PC-3 (cell line): ENCODE measurements around the gene SRGAP1. TPM values are rescaled to one million over a fixed set of nuclear protein-coding genes. Genes with fewer than 3 reads are reported as not detected.

Experiments
- ATAC-seq: fragments of 200-7000 bp; cut with Tn5 transposase; 2 replicates; pipeline ENCODE4 v1.9.1; 2020; ENCODE audit warnings: mild to moderate bottlenecking, moderate library complexity
- BruUV-seq: library from RNA; stranded (reverse); fragments of 400-500 nt; replicated peaks from 2 replicates; lab custom pipeline; 2021; lab: Mats Ljungman, UMichigan
- CTCF ChIA-PET: fragments of 300-600 bp; sonication (Branson Sonifier 250); formaldehyde crosslinking; loops from one replicate; lab custom pipeline; 2022; ENCODE audit warnings: antibody characterized with exemption; lab: Charles Lee
- POLR2A ChIA-PET: fragments of 300-600 bp; sonication (Branson Sonifier 250); formaldehyde crosslinking; loops from one replicate; lab custom pipeline; 2022; ENCODE audit warnings: antibody characterized with exemption; ENCODE audit not compliant: unreplicated experiment; lab: Charles Lee
- DNase-seq: peaks from one replicate; pipeline ENCODE4 v3.0.0-alpha.2; 2015
- H2AFZ ChIP-seq: fragments of 300-600 bp; sonication (generic); 2 replicates; pipeline ENCODE4 v1.6.0; 2016; ENCODE audit warnings: antibody characterized with exemption, low read length
- H3F3A ChIP-seq: fragments of 300-600 bp; sonication (generic); one replicate; pipeline ENCODE4 v1.6.0; 2017; ENCODE audit warnings: antibody characterized with exemption, low read length, control low read depth, mild to moderate bottlenecking; ENCODE audit not compliant: unreplicated experiment
- H3K27ac ChIP-seq: fragments of 300-600 bp; sonication (generic); 2 replicates; pipeline ENCODE4 v1.5.1; 2016; ENCODE audit warnings: mild to moderate bottlenecking, low read length
- H3K27me3 ChIP-seq: fragments of 300-600 bp; sonication (generic); 2 replicates; pipeline ENCODE4 v1.6.1; 2016; ENCODE audit warnings: low read length, mixed read lengths
- H3K36me3 ChIP-seq: fragments of 300-600 bp; sonication (generic); 2 replicates; pipeline ENCODE4 v1.6.1; 2016; ENCODE audit warnings: low read depth, mixed run types, low read length, mixed read lengths
- H3K4me1 ChIP-seq: fragments of 300-600 bp; sonication (generic); 2 replicates; pipeline ENCODE4 v1.5.1; 2016; ENCODE audit warnings: low read length; ENCODE audit not compliant: insufficient read depth
- H3K4me2 ChIP-seq: fragments of 300-600 bp; sonication (generic); 2 replicates; pipeline ENCODE4 v1.6.0; 2016; ENCODE audit warnings: low read length
- H3K4me3 ChIP-seq: fragments of 300-600 bp; sonication (generic); 2 replicates; pipeline ENCODE4 v1.5.1; 2016; ENCODE audit warnings: mild to moderate bottlenecking, low read length, mixed read lengths
- H3K79me2 ChIP-seq: fragments of 300-600 bp; sonication (generic); 2 replicates; pipeline ENCODE4 v1.6.1; 2017; ENCODE audit warnings: low read length, mixed read lengths
- H3K9ac ChIP-seq: fragments of 300-600 bp; sonication (generic); 2 replicates; pipeline ENCODE4 v1.6.0; 2016; ENCODE audit warnings: mild to moderate bottlenecking, low read length
- H3K9me2 ChIP-seq: fragments of 300-600 bp; sonication (generic); replicated peaks from 2 replicates; pipeline ENCODE4 v1.6.1; 2016; ENCODE audit warnings: mixed run types, low read length, mixed read lengths
- H3K9me3 ChIP-seq: fragments of 300-600 bp; sonication (generic); 2 replicates; pipeline ENCODE4 v1.6.1; 2016; ENCODE audit warnings: low read length, mixed read lengths
- H4K20me1 ChIP-seq: fragments of 300-600 bp; sonication (generic); 2 replicates; pipeline ENCODE4 v1.6.1; 2016; ENCODE audit warnings: low read length, mixed read lengths
- EZH2 ChIP-seq: fragments of 300-600 bp; sonication (generic); IDR thresholded peaks from one replicate; pipeline ENCODE4 v1.6.1; 2017; ENCODE audit warnings: antibody characterized with exemption, mild to moderate bottlenecking, low read length; ENCODE audit not compliant: unreplicated experiment
- EZH2phosphoT487 ChIP-seq: fragments of 300-600 bp; sonication (generic); IDR thresholded peaks from 2 replicates; pipeline ENCODE4 v1.6.1; 2018; ENCODE audit warnings: mild to moderate bottlenecking, antibody characterized with exemption, low read length, borderline replicate concordance
- intact Hi-C: fragments of 100-400 bp; cut with micrococcal nuclease; formaldehyde crosslinking; loops from 2 replicates; pipeline ENCODE4 v1.9.0; 2023
- total RNA-seq: library from RNA; depleted of rRNA; stranded (reverse); fragments of >200 nt; gene quantifications from 2 replicates; pipeline ENCODE4 v1.2.3, GENCODE V29; 2014
- TF ChIP-seq, protein P1 (sequence below): fragments of 300-600 bp; sonication (generic); conservative IDR thresholded peaks from 2 replicates; pipeline ENCODE4 v1.5.1; 2017; ENCODE audit warnings: antibody characterized with exemption, low read depth, mild to moderate bottlenecking, low read length

The SRGAP1 gene
- total RNA-seq, 1 experiment from 2014 or later = 11.0 TPM

DNA sequence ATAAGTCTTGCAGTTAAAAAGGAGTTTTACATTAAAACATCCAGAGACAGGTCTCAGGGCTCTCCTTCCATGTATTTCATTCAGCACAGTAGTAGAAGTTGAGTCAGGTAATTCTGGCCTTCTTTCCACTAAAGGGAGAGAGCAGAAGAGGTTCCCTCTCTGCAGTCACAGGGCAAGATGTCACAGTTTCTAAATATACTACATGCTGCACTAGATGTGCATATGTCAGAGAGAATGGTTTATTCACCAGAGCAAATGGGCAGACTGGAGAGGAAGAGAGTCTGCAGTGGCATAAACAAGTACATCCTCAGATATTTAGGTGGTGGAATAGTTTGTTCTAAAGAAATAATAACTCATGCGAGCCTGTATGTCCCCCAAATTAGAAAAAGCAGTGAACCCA, 245.5 kb downstream of the SRGAP1 start:
- no peak for ATAC-seq
- Histone ChIP-seq H3K27me3 (no peaks in the 10 kb centered on the region), H3K4me3 (no peak overlapping the region), H3K36me3 (peaks cover 7% of the 10 kb centered on the region; the same call in 1 of the 2 replicates), H3K79me2 (no peaks in the 10 kb centered on the region), H3K9me3 (no peaks in the 10 kb centered on the region), H3K4me1 (peaks cover 37% of the 10 kb centered on the region), H3K27ac (peak overlapping the region; percentile 78; the same call in 1 of the 2 replicates), H3K4me2 (no peak overlapping the region; the same call in 1 of the 2 replicates), H3F3A (peaks cover 9% of the 10 kb centered on the region), H4K20me1 (no peaks in the 10 kb centered on the region), H3K9ac (no peak overlapping the region), H2AFZ (no peak overlapping the region), H3K9me2 (no peaks in the 10 kb centered on the region)
- no peak for DNase-seq
- POLR2A ChIA-PET = no interaction called here
- no TSS peak for BruUV-seq
- intact Hi-C loops = no loop called here
- CTCF ChIA-PET = no interaction called here
- TF ChIP-seq, protein P1, sequence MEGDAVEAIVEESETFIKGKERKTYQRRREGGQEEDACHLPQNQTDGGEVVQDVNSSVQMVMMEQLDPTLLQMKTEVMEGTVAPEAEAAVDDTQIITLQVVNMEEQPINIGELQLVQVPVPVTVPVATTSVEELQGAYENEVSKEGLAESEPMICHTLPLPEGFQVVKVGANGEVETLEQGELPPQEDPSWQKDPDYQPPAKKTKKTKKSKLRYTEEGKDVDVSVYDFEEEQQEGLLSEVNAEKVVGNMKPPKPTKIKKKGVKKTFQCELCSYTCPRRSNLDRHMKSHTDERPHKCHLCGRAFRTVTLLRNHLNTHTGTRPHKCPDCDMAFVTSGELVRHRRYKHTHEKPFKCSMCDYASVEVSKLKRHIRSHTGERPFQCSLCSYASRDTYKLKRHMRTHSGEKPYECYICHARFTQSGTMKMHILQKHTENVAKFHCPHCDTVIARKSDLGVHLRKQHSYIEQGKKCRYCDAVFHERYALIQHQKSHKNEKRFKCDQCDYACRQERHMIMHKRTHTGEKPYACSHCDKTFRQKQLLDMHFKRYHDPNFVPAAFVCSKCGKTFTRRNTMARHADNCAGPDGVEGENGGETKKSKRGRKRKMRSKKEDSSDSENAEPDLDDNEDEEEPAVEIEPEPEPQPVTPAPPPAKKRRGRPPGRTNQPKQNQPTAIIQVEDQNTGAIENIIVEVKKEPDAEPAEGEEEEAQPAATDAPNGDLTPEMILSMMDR = no peak
- TF ChIP-seq EZH2 = no peak
- TF ChIP-seq EZH2phosphoT487 = no peak

GRCh38 chr12:64091186-64091585, 246.7 kb downstream of the SRGAP1 start:
- BruUV-seq = no TSS peak
- no peaks in the 10 kb centered on the region for H3K27me3 ChIP-seq
- DNase-seq (no peak), ATAC-seq (no peak)
- peaks cover 9% of the 10 kb centered on the region for H3F3A ChIP-seq
- H3K9me3 ChIP-seq = no peaks in the 10 kb centered on the region
- ChIA-PET POLR2A (no interaction called here), CTCF (no interaction called here)
- H4K20me1 ChIP-seq = no peaks in the 10 kb centered on the region
- H3K9me2 ChIP-seq = no peaks in the 10 kb centered on the region
- H3K79me2 ChIP-seq = no peaks in the 10 kb centered on the region
- no peak overlapping the region for H3K9ac ChIP-seq
- H3K4me2 ChIP-seq = no peak overlapping the region
- intact Hi-C loops = no loop called here
- peaks cover 3% of the 10 kb centered on the region; the same call in 1 of the 2 replicates for H3K36me3 ChIP-seq
- peaks cover 25% of the 10 kb centered on the region for H3K4me1 ChIP-seq
- TF ChIP-seq EZH2 = no peak
- TF ChIP-seq EZH2phosphoT487 = no peak
- TF ChIP-seq, protein P1 = no peak
- H2AFZ ChIP-seq = no peak overlapping the region
- H3K4me3 ChIP-seq = no peak overlapping the region
- no peak overlapping the region for H3K27ac ChIP-seq

DNA sequence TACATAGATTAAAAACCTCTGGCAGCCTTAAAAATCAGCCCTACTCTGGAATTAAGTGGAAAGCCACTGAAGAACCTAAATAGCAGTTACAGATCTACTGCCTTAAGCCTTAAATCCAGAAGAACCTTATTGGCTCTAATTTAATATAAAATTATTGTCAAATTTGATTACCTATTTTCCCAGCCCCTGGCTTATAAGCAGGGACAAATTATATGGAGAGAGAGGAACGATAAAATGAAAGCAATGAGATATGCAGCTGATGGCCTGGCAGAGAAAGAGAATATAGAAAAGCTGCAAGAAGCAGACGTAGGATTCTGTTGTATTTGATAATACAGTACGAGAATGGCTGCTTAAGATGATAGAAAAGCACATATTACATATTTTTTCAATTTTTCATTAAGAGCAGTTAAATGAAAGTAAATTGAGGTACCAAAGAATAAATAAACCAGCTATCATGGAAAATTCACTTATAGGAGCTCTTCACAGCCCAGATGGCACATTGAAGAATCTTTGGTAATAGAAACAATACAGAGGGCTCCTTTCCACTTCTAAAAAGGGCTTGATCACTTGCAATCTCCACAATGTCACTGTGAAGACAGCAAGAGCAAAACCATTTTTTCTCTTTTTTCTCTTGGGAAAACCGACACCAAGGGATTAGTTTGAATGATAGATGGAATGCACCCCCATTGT, 248.2 kb downstream of the SRGAP1 start:
- Histone ChIP-seq H3K9me3 (no peaks in the 10 kb centered on the region), H3K79me2 (no peaks in the 10 kb centered on the region), H3K4me2 (no peak overlapping the region), H3K9me2 (no peaks in the 10 kb centered on the region), H4K20me1 (no peaks in the 10 kb centered on the region), H3F3A (peaks cover 9% of the 10 kb centered on the region), H3K4me1 (peaks cover 25% of the 10 kb centered on the region), H3K4me3 (no peak overlapping the region), H3K27ac (no peak overlapping the region), H3K9ac (no peak overlapping the region), H3K36me3 (peaks cover 7% of the 10 kb centered on the region; the same call in 1 of the 2 replicates), H2AFZ (no peak overlapping the region), H3K27me3 (no peaks in the 10 kb centered on the region)
- POLR2A ChIA-PET = no interaction called here
- BruUV-seq = no TSS peak
- DNase-seq (no peak), ATAC-seq (no peak)
- TF ChIP-seq EZH2phosphoT487 (no peak), EZH2 (no peak)
- TF ChIP-seq, protein P1 = no peak
- CTCF ChIA-PET = no interaction called here
- intact Hi-C loops = no loop called here
